Measurements from ENCODE around the gene PARVB. TPM values are rescaled to one million over a fixed set of nuclear protein-coding genes. Genes with fewer than 3 reads are reported as not detected.

The PARVB gene
- total and polyA plus RNA-seq, 2 donors (not counting 3 experiments of a cell fraction or from before 2014, with no cell fraction given) = 155 to 162 TPM

DNA sequence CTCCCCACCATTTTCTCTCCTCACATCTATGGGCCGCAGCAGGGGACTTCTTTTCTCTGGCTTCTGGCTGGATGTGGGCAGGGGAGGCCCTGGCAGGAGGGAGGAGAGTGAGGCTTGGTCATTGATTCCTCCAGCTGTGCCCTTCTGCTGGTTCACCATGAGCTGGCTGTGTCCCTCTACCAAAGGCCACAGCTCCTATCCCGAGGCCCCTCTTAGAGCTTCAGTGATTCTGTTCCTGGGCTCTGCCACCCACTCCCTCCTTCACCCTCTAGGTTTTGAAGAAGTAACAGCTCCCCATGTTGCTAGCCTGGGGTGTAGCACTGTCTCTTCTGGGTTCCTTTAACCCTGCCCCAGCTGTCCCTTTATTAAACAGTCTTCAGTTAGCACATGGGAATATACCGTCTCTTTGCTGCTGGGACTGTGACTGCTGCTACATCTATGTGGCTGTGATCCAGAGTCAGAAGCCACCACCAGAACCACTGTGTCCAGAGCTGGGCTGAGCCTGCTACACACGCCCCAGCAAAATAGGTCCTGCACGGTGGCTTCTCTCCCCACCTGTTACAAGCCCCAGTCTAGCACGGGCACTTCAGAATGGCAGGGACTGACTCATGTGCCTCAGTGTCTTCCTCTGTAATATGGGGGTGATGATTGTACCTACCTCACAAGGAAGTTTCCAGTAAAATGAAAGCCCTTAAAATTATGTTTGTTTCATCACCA, 156.0 kb downstream of the PARVB start:
- FAIRE-seq = no peak

DNA sequence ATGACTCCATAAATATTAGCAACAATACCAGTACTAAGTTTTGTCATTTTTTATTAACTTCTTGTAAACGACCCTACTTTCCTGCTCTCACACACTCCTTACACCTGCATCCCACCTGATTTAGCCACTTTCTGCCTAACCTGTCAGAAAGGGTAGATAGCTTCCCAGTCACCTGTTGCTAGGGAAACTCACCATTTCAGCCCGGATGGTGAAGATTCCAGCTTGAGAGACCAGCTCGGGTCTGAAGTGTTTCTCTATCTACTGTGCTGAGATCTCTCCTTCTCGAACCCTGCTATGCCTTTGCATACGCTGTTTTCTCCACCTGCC, 156.6 kb downstream of the PARVB start, which contains the start of gene PARVG:
TSS of gene PARVG (plus strand) at position 220 of the 327 bp plus-strand sequence. CDS start 2,405 bp downstream, outside the sequence.
- FAIRE-seq (no peak), DNase-seq (ENCODE audit: low read depth, low spot score) (no peak)
- Histone ChIP-seq H3K9me1 (replicated peaks; ENCODE audit: control insufficient read depth, extremely low read depth, insufficient read depth, low read length) (no peaks in the 10 kb centered on the region), H3K9ac (replicated peaks; ENCODE audit: extremely low read depth, insufficient read depth, low read length) (no peak within 1 kb of the TSS), H2AFZ (ENCODE audit: low read depth, low read length) (no peak within 1 kb of the TSS), H3K79me2 (ENCODE audit: control insufficient read depth, insufficient read depth, low read length) (no peaks in the 10 kb centered on the region), H3K4me1 (ENCODE audit: control insufficient read depth, extremely low read depth, insufficient read depth, low read length) (no peaks in the 10 kb centered on the region), H3K36me3 (ENCODE audit: control insufficient read depth in 2 of 2, extremely low read depth in 1 of 2, insufficient read depth in 2 of 2, low read length in 2 of 2) (no peaks in the 10 kb centered on the region), H4K20me1 (replicated peaks; ENCODE audit: control insufficient read depth, extremely low read depth, insufficient read depth, low read length) (no peaks in the 10 kb centered on the region), H3K27ac (ENCODE audit: insufficient read depth, low read depth, low read length) (no peak within 1 kb of the TSS), H3K4me2 (ENCODE audit: insufficient read depth, low read length) (no peak within 1 kb of the TSS), H3K27me3 (ENCODE audit: control insufficient read depth in 2 of 2, insufficient read depth in 2 of 2, low read length in 2 of 2) (peaks cover 14 to 19% of the 10 kb centered on the region in 2 experiments), H3K4me3 (replicated peaks in 1 of 3; ENCODE audit: insufficient read depth in 1 of 3, low read depth in 1 of 3, low read length in 3 of 3) (no peak within 1 kb of the TSS), H3K9me3 (replicated peaks; ENCODE audit: control insufficient read depth, insufficient read depth, low read length) (no peaks in the 10 kb centered on the region)
- intact Hi-C loops (cut with micrococcal nuclease) (no loop called here), dilution Hi-C loops (cut with MboI; ENCODE audit: extremely low pct_ligation_motif_present, low sequenced_read_pairs) (no loop called here)
- ChIA-PET POLR2A (no interaction called here), CTCF (interaction anchor here (0.9 kb wide), 1 partner anchor 187 kb away, joined by 4 read pairs; no protein-coding TSS in a partner anchor)
- TF ChIP-seq, protein P1, sequence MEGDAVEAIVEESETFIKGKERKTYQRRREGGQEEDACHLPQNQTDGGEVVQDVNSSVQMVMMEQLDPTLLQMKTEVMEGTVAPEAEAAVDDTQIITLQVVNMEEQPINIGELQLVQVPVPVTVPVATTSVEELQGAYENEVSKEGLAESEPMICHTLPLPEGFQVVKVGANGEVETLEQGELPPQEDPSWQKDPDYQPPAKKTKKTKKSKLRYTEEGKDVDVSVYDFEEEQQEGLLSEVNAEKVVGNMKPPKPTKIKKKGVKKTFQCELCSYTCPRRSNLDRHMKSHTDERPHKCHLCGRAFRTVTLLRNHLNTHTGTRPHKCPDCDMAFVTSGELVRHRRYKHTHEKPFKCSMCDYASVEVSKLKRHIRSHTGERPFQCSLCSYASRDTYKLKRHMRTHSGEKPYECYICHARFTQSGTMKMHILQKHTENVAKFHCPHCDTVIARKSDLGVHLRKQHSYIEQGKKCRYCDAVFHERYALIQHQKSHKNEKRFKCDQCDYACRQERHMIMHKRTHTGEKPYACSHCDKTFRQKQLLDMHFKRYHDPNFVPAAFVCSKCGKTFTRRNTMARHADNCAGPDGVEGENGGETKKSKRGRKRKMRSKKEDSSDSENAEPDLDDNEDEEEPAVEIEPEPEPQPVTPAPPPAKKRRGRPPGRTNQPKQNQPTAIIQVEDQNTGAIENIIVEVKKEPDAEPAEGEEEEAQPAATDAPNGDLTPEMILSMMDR (IDR thresholded peaks at IDR 0.05; ENCODE audit: extremely low read depth in 1 of 2, insufficient read depth in 1 of 2, low read depth in 1 of 2, low read length in 2 of 2) = no peak
- TF ChIP-seq POLR2A (IDR thresholded peaks at IDR 0.05; ENCODE audit: low read depth, low read length) (no peak), POLR2AphosphoS5 (IDR thresholded peaks at IDR 0.05; ENCODE audit: insufficient read depth, low read depth, low read length) (no peak), JUN (IDR thresholded peaks at IDR 0.05; ENCODE audit: borderline replicate concordance, insufficient read depth, insufficient read length, low read depth) (no peak), FOS (IDR thresholded peaks at IDR 0.05; ENCODE audit: borderline replicate concordance, insufficient read depth, low read length) (no peak), GATA2 (IDR thresholded peaks at IDR 0.05; ENCODE audit: insufficient read depth, insufficient read length, low read depth, low read length) (no peak), EZH2 (IDR thresholded peaks at IDR 0.05; ENCODE audit: borderline replicate concordance, low read depth, low read length, severe bottlenecking) (no peak), MYC (IDR thresholded peaks at IDR 0.05; ENCODE audit: low read depth, low read length) (no peak)
- TF ChIP-seq, protein P2, sequence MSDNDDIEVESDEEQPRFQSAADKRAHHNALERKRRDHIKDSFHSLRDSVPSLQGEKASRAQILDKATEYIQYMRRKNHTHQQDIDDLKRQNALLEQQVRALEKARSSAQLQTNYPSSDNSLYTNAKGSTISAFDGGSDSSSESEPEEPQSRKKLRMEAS (IDR thresholded peaks at IDR 0.05; ENCODE audit: insufficient read depth, insufficient read length) = no peak
- no TSS peak for BruUV-seq (replicated peaks)

More for the DNA sequence above, 156.0 kb downstream of the PARVB start:
- no peaks in the 10 kb centered on the region for H3K9me1 ChIP-seq (replicated peaks; ENCODE audit: control insufficient read depth, extremely low read depth, insufficient read depth, low read length)
- intact Hi-C loops (cut with micrococcal nuclease) = no loop called here
- DNase-seq (ENCODE audit: low read depth, low spot score) = no peak
- no peaks in the 10 kb centered on the region for H3K9me3 ChIP-seq (replicated peaks; ENCODE audit: control insufficient read depth, insufficient read depth, low read length)
- H3K27me3 ChIP-seq (ENCODE audit: control insufficient read depth in 2 of 2, insufficient read depth in 2 of 2, low read length in 2 of 2) = peaks cover 14 to 19% of the 10 kb centered on the region in 2 experiments
- dilution Hi-C loops (cut with MboI; ENCODE audit: extremely low pct_ligation_motif_present, low sequenced_read_pairs) = no loop called here
- H2AFZ ChIP-seq (ENCODE audit: low read depth, low read length) = no peak overlapping the region
- no peaks in the 10 kb centered on the region for H3K4me1 ChIP-seq (ENCODE audit: control insufficient read depth, extremely low read depth, insufficient read depth, low read length)
- no TSS peak for BruUV-seq (replicated peaks)
- no peak for TF ChIP-seq JUN (IDR thresholded peaks at IDR 0.05; ENCODE audit: borderline replicate concordance, insufficient read depth, insufficient read length, low read depth)
- CTCF ChIA-PET = interaction anchor here (0.9 to 1.0 kb wide), 2 partner anchors 94 to 187 kb away, joined by 3 to 4 read pairs; no protein-coding TSS in a partner anchor
- H3K36me3 ChIP-seq (ENCODE audit: control insufficient read depth in 2 of 2, extremely low read depth in 1 of 2, insufficient read depth in 2 of 2, low read length in 2 of 2) = no peaks in the 10 kb centered on the region
- H3K27ac ChIP-seq (ENCODE audit: insufficient read depth, low read depth, low read length) = no peak overlapping the region
- H3K9ac ChIP-seq (replicated peaks; ENCODE audit: extremely low read depth, insufficient read depth, low read length) = no peak overlapping the region
- POLR2A ChIA-PET = no interaction called here
- no peak overlapping the region for H3K4me3 ChIP-seq (replicated peaks in 1 of 3; ENCODE audit: insufficient read depth in 1 of 3, low read depth in 1 of 3, low read length in 3 of 3)
- no peak overlapping the region for H3K4me2 ChIP-seq (ENCODE audit: insufficient read depth, low read length)
- H3K79me2 ChIP-seq (ENCODE audit: control insufficient read depth, insufficient read depth, low read length) = no peaks in the 10 kb centered on the region
- no peaks in the 10 kb centered on the region for H4K20me1 ChIP-seq (replicated peaks; ENCODE audit: control insufficient read depth, extremely low read depth, insufficient read depth, low read length)

Data from endothelial cell of umbilical vein (primary cell).